ENCODE results near the gene TAAR6. TPM values are rescaled to one million over a fixed set of nuclear protein-coding genes. Genes with fewer than 3 reads are reported as not detected.

The TAAR6 gene
- total and polyA plus RNA-seq, 2 of the 4 experiments (the other 2 are of a cell fraction) = not detected

DNA sequence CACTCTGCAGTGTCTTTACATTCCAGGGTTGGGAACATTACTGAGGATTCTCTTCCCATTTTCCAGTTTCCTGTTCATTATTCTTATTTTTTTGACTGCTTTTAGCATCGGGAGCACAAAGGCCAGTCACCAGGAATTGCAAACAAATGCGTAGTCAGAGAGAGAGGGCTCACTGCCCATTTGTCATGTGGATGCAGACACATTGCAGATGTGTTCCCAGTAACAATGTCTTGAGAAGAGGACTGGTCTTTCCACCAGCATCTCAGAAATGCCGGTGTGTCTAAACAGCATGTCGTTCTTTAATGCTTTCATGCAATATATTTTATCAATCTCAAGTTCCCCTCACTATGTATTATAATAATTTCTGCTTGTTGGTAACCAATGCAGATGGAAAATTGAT lies 952 bp upstream of the TAAR6 start:
- Histone ChIP-seq H4K20me1 (ENCODE audit: insufficient read depth, low read length) (no peaks in the 10 kb centered on the region), H2BK20ac (ENCODE audit: low read depth, low read length) (no peak overlapping the region), H2AK5ac (ENCODE audit: low read depth, low read length) (no peak overlapping the region), H4K5ac (ENCODE audit: low read depth, low read length) (no peak overlapping the region), H3K27ac (ENCODE audit: insufficient read depth, low read length) (no peak overlapping the region), H3K27me3 (ENCODE audit: control insufficient read depth, insufficient read depth, low read length) (peaks cover 37% of the 10 kb centered on the region), H2BK15ac (ENCODE audit: low read depth, low read length) (no peak overlapping the region), H3K36me3 (ENCODE audit: control insufficient read depth, insufficient read depth, low read length) (no peaks in the 10 kb centered on the region), H3K79me1 (ENCODE audit: low read depth in 1 of 2, low read length in 2 of 2) (no peaks in the 10 kb centered on the region), H3K9me1 (ENCODE audit: insufficient read depth, low read length) (no peaks in the 10 kb centered on the region), H4K91ac (ENCODE audit: insufficient read depth, low read depth, low read length) (no peak overlapping the region), H2BK120ac (ENCODE audit: low read depth, low read length) (no peak overlapping the region), H3K9me3 (ENCODE audit: control insufficient read depth, insufficient read depth, low read length) (no peaks in the 10 kb centered on the region), H2BK5ac (ENCODE audit: low read depth, low read length, poor library complexity, severe bottlenecking) (no peak overlapping the region), H3K56ac (ENCODE audit: extremely low read depth, insufficient read depth, low read length) (no peak overlapping the region), H4K8ac (ENCODE audit: low read depth in 2 of 2, low read length in 2 of 2) (no peak overlapping the region), H3K9ac (ENCODE audit: low read depth, low read length) (no peak overlapping the region), H3K14ac (replicated peaks; ENCODE audit: low read depth, low read length) (no peak overlapping the region), H3K4ac (ENCODE audit: low read depth, low read length) (no peak overlapping the region), H3K4me3 (ENCODE audit: insufficient read depth, low read depth, low read length) (no peak overlapping the region), H3K4me2 (ENCODE audit: low read depth, low read length) (no peak overlapping the region), H3K4me1 (ENCODE audit: control insufficient read depth, insufficient read depth, low read length) (no peaks in the 10 kb centered on the region), H2AFZ (replicated peaks; ENCODE audit: low read length, poor library complexity) (no peak overlapping the region), H3K23ac (ENCODE audit: low read depth, low read length) (no peak overlapping the region), H2AK9ac (replicated peaks; ENCODE audit: low read depth, low read length, poor library complexity) (no peak overlapping the region), H3K18ac (ENCODE audit: low read depth, low read length) (no peak overlapping the region)
- ChIA-PET POLR2A (ENCODE audit: unreplicated experiment) (no interaction called here), CTCF (no interaction called here)
- in situ Hi-C loops (cut with MboI; ENCODE audit: low sequenced_read_pairs) = no loop called here
- ATAC-seq (ENCODE audit: low read depth) = no peak
- BruUV-seq (replicated peaks) = no TSS peak
- 16% methylated on average over 2 of the region's 4 CpGs; no CpG with 5 or more reads in 1 of the 2 experiments for WGBS, 2 experiments (ENCODE audit: extremely low coverage in 2 of 2, insufficient read length in 1 of 2)
- dilution Hi-C loops (cut with HindIII; ENCODE audit: low sequenced_read_pairs, unreplicated experiment) = no loop called here
- intact Hi-C loops (cut with micrococcal nuclease) = no loop called here
- TF ChIP-seq NFE2L2 (IDR thresholded peaks at IDR 0.05; ENCODE audit: low read depth, low read length) (no peak), SMC3 (IDR thresholded peaks at IDR 0.05; ENCODE audit: low read depth, low read length) (no peak)
- TF ChIP-seq, protein P1, sequence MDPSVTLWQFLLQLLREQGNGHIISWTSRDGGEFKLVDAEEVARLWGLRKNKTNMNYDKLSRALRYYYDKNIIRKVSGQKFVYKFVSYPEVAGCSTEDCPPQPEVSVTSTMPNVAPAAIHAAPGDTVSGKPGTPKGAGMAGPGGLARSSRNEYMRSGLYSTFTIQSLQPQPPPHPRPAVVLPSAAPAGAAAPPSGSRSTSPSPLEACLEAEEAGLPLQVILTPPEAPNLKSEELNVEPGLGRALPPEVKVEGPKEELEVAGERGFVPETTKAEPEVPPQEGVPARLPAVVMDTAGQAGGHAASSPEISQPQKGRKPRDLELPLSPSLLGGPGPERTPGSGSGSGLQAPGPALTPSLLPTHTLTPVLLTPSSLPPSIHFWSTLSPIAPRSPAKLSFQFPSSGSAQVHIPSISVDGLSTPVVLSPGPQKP (IDR thresholded peaks at IDR 0.05; ENCODE audit: borderline replicate concordance, low read depth, low read length) = no peak
- DNase-seq = no peak
